DOHH2 (cell line): ENCODE data around the gene HOXA2.

Experiments
- H3F3A ChIP-seq: fragments of 200-600 bp; sonication (generic), shearing (Covaris generic); 2 replicates; pipeline ENCODE4 v1.6.0; 2016; ENCODE audit warnings: antibody characterized with exemption, mild to moderate bottlenecking; ENCODE audit not compliant: control insufficient read depth, insufficient read depth
- H3K27ac ChIP-seq: fragments of 200-600 bp; sonication (generic); 2 replicates; pipeline ENCODE4 v1.5.1; 2014; ENCODE audit warnings: low read depth, mild to moderate bottlenecking, low read length, moderate library complexity
- H3K27me3 ChIP-seq: fragments of 200-600 bp; sonication (generic); 2 replicates; pipeline ENCODE4 v1.6.1; 2014; ENCODE audit warnings: mild to moderate bottlenecking, low read length, mixed read lengths; ENCODE audit not compliant: control insufficient read depth
- H3K36me3 ChIP-seq: fragments of 200-600 bp; sonication (generic); 2 replicates; pipeline ENCODE4 v1.6.1; 2014; ENCODE audit warnings: mild to moderate bottlenecking, low read length, moderate library complexity, mixed read lengths; ENCODE audit not compliant: control insufficient read depth
- H3K4me1 ChIP-seq: fragments of 200-600 bp; sonication (generic); 2 replicates; pipeline ENCODE4 v1.6.1; 2014; ENCODE audit warnings: mild to moderate bottlenecking, low read length, mixed read lengths; ENCODE audit not compliant: control insufficient read depth
- H3K4me2 ChIP-seq: fragments of 200-600 bp; sonication (generic); 2 replicates; pipeline ENCODE4 v1.6.0; 2014; ENCODE audit warnings: mild to moderate bottlenecking, low read length, moderate library complexity
- H3K4me3 ChIP-seq: fragments of 200-600 bp; sonication (generic); 2 replicates; pipeline ENCODE4 v1.5.1; 2014; ENCODE audit warnings: mild to moderate bottlenecking, low read length, mixed read lengths
- H3K79me2 ChIP-seq: fragments of 200-600 bp; sonication (generic); 2 replicates; pipeline ENCODE4 v1.6.1; 2014; ENCODE audit warnings: mild to moderate bottlenecking, low read length, mixed read lengths; ENCODE audit not compliant: control insufficient read depth
- H3K9me2 ChIP-seq: fragments of 200-600 bp; sonication (generic); replicated peaks from 2 replicates; pipeline ENCODE4 v1.6.1; 2014; ENCODE audit warnings: mild to moderate bottlenecking, low read length, mixed read lengths; ENCODE audit not compliant: control insufficient read depth
- H3K9me3 ChIP-seq: fragments of 200-600 bp; sonication (generic); 2 replicates; pipeline ENCODE4 v1.6.1; 2014; ENCODE audit warnings: antibody characterized with exemption, low read length, mixed read lengths; ENCODE audit not compliant: control insufficient read depth, insufficient read depth
- H4K20me1 ChIP-seq: fragments of 200-600 bp; sonication (generic); 2 replicates; pipeline ENCODE4 v1.6.0; 2014; ENCODE audit warnings: low read depth, mild to moderate bottlenecking, antibody characterized with exemption, low read length, moderate library complexity; ENCODE audit not compliant: control insufficient read depth, insufficient read depth
- CTCF ChIP-seq: fragments of 200-600 bp; sonication (generic); IDR thresholded peaks from one replicate; pipeline ENCODE4 v1.5.1; 2014; ENCODE audit warnings: antibody characterized with exemption, mild to moderate bottlenecking, low read depth, low read length; ENCODE audit not compliant: poor library complexity, severe bottlenecking
- EZH2phosphoT487 ChIP-seq: fragments of 200-600 bp; sonication (generic); IDR thresholded peaks from 2 replicates; pipeline ENCODE4 v1.6.1; 2017; ENCODE audit warnings: borderline replicate concordance, mild to moderate bottlenecking, antibody characterized with exemption, low read length, moderate library complexity, mixed read lengths

HOXA2 gene

DNA sequence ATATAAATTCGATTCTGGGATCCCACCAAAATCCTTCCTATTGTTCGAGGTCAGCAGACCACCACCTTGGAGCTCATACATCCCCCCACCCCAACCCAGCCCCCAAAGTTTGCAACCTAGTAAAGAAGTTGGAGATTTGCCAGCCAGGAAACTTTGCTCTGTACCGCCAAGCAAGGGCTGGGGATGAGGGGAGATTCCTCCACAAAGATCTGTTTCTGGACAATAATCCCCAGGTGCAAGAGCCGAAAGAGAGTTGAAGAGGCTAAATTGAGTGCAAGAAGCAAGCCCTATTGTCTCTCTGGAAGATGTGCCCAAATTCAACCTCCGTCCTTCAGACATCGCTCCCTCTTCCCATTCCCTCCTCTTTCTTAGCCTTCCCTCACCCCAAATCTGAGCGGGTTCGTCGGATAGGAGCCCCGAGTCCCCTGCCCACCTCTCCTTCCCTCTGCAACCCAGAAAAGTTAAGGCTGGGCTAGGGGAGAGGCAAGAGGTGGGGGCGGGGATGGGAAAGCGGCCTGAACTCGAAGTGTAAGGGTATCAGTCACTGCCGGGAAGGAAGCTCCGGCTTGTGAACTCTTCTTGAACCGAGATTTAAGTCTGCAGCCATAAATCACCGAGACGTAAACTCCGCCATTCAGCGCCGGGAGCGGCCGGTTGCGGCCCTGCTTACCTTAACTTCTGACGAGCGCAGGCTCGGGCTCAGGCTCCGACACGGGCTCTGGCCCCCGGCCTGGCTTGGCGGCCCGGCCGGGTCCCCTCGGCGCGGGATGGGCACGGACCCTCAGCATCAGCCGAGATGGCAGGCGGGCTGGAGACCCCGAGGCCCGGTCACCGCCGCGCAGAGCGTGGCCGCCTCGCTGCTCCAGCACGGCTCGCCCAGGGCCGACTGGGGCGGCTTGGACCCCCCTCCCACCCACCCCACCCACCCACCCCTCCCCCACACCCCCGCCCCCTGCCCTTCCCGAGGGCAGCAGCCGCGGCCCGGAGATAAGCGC is 10.8 kb upstream of the HOXA2 start:
- H3K79me2 ChIP-seq, result no peaks in the 10 kb centered on the region
- TF ChIP-seq EZH2phosphoT487 (no peak), CTCF (no peak)
- no peak overlapping the region for H3K4me3 ChIP-seq
- H3K4me1 ChIP-seq, result no peaks in the 10 kb centered on the region
- H3F3A ChIP-seq, result no peaks in the 10 kb centered on the region
- H3K9me3 ChIP-seq, result no peaks in the 10 kb centered on the region
- H3K9me2 ChIP-seq, result no peaks in the 10 kb centered on the region
- no peaks in the 10 kb centered on the region for H3K27me3 ChIP-seq
- no peak overlapping the region for H3K27ac ChIP-seq
- no peaks in the 10 kb centered on the region for H3K36me3 ChIP-seq
- no peaks in the 10 kb centered on the region for H4K20me1 ChIP-seq
- no peak overlapping the region for H3K4me2 ChIP-seq

DNA sequence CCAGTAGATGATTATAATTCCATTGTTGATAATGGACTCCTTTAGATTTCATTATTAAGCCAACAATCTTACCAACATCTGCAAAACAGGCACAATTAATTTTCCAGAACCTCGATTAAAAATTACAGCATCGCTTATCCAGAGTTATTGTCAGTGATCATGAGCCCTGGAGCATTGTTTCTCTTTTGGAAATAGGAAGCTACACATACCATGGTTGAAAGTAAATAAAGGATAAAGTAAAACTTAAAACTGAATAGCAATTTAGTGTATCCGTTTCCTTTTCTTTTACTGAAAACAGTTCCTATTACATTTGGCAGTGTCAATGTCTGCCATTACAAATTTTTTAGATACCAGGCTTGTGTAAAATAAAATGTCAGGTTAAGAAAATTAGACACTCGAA is 9.9 kb upstream of the HOXA2 start:
- no peak for TF ChIP-seq CTCF
- no peak for TF ChIP-seq EZH2phosphoT487
- H3K4me2 ChIP-seq, result no peak overlapping the region
- no peaks in the 10 kb centered on the region for H3F3A ChIP-seq
- H3K27ac ChIP-seq, result no peak overlapping the region
- no peaks in the 10 kb centered on the region for H3K9me3 ChIP-seq
- no peaks in the 10 kb centered on the region for H3K36me3 ChIP-seq
- no peak overlapping the region for H3K4me3 ChIP-seq
- H4K20me1 ChIP-seq, result no peaks in the 10 kb centered on the region
- H3K79me2 ChIP-seq, result no peaks in the 10 kb centered on the region
- no peaks in the 10 kb centered on the region for H3K27me3 ChIP-seq
- no peaks in the 10 kb centered on the region for H3K4me1 ChIP-seq
- H3K9me2 ChIP-seq, result no peaks in the 10 kb centered on the region

DNA sequence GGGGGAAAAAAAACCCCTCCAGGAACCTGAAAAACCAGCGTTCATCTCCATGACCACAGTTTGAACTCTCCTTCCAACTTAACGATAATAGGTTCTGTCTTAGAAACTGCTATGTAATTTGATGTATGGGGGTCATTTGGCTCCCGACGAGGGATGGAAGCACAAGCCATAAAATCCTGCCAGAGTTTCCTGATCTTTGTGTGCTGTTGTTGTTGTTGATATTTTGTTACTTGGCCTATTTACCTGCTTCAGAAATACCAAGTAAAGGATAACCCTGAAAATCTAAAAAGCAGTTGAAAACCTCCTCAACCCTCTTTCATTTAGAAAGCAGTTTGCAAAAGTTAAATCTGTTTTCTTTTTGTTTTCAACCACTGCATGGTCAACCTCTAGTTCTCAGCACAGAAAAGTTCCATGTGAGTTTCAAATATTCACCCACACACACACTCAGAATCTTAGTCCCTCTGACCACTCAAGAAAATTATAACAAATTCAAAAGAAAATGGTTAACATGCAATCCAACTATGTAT is 9.3 kb upstream of the HOXA2 start:
- H3K9me2 ChIP-seq, result no peaks in the 10 kb centered on the region
- no peaks in the 10 kb centered on the region for H3K9me3 ChIP-seq
- H3K79me2 ChIP-seq, result no peaks in the 10 kb centered on the region
- H3F3A ChIP-seq, result 0 out of 2 replicates have a peak, but pooled peaks cover 2% of the 10 kb centered on the region
- no peaks in the 10 kb centered on the region for H3K4me1 ChIP-seq
- no peak overlapping the region for H3K4me2 ChIP-seq
- H3K27ac ChIP-seq, result no peak overlapping the region
- no peaks in the 10 kb centered on the region for H4K20me1 ChIP-seq
- no peak overlapping the region for H3K4me3 ChIP-seq
- H3K36me3 ChIP-seq, result no peaks in the 10 kb centered on the region
- no peak for TF ChIP-seq CTCF
- TF ChIP-seq EZH2phosphoT487, result no peak
- H3K27me3 ChIP-seq, result no peaks in the 10 kb centered on the region
